Heart left ventricle (tissue), 13 donors: Measurements from ENCODE around the gene MON1A.

Experiments
- CTCF ChIP-seq, 12 donors: fragments of 200-600 bp; sonication (generic) in 4 of 12; IDR thresholded peaks; one replicate each; pipeline versions ENCODE4 v1.5.0 to v1.8.0; 2018 to 2022; ENCODE audit warnings: antibody characterized with exemption in 12 of 12, mild to moderate bottlenecking in 5 of 12
- POLR2A ChIP-seq, 2 donors: fragments of 450-650 bp; IDR thresholded peaks; one replicate each; pipeline ENCODE4 v1.6.1; 2017; ENCODE audit warnings: antibody characterized with exemption in 2 of 2, mild to moderate bottlenecking in 2 of 2, moderate library complexity in 2 of 2
- donor health status: ischemic (EF 13 %, LVEDD 7.1; RV severe dilation, severe dysfunction).
- donor health status: DM: no; HTN: yes; CAD: no.
- donor health status: DM: no; HTN: no; CAD: no.
- donor health status: ischemic (EF 25% LVEDD 6.9; RV normal size, moderate dysfunction).
- donor health status: ischemic (EF 25% LVEDD 5.7; RV mildly dilated, moderate dysfunction).
- donor health status: ischemic (EF 35%, LVEDD 5.7; RV mildly dilated, moderate dysfunction).
- donor health status: nonischemic (EF 11% LVEDD 7.7; RV severe dilation, severe dysfunction).
- donor health status: DM: yes; HTN: yes; CAD: no.
- donor health status: PGD.
- donor health status: ischemic (EF 29% LVEDD 5.4; RV normal size, mild dysfunction).
- donor health status: nonischemic (EF 23%, LVEDD 6.1; RV moderate dilation, normal function).

GRCh38 chr3:49930168-49930690 lies 618 bp upstream of the MON1A start:
- TF ChIP-seq CTCF (IDR thresholded peaks at IDR 0.05): no peak
- TF ChIP-seq POLR2A (IDR thresholded peaks at IDR 0.05): no peak
